Measurements from ENCODE around the gene TEPSIN.

- TF ChIP-seq POLR2A (IDR thresholded peaks at IDR 0.05) = no peak
- TF ChIP-seq, protein P1, sequence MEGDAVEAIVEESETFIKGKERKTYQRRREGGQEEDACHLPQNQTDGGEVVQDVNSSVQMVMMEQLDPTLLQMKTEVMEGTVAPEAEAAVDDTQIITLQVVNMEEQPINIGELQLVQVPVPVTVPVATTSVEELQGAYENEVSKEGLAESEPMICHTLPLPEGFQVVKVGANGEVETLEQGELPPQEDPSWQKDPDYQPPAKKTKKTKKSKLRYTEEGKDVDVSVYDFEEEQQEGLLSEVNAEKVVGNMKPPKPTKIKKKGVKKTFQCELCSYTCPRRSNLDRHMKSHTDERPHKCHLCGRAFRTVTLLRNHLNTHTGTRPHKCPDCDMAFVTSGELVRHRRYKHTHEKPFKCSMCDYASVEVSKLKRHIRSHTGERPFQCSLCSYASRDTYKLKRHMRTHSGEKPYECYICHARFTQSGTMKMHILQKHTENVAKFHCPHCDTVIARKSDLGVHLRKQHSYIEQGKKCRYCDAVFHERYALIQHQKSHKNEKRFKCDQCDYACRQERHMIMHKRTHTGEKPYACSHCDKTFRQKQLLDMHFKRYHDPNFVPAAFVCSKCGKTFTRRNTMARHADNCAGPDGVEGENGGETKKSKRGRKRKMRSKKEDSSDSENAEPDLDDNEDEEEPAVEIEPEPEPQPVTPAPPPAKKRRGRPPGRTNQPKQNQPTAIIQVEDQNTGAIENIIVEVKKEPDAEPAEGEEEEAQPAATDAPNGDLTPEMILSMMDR (IDR thresholded peaks at IDR 0.05) = no peak
Measured at GRCh38 chr17:81259058-81259605, 20.3 kb upstream of the TEPSIN start.

Measured in ovary (tissue), 3 donors.